H1 (cell line): ENCODE measurements around the gene MYO7B. TPM values are rescaled to one million over a fixed set of nuclear protein-coding genes. Genes with fewer than 3 reads are reported as not detected.

Source experiments
- CTCF ChIA-PET: fragments of 300-600 bp; sonication (Branson Sonifier 250); formaldehyde crosslinking; loops from one replicate; lab custom pipeline; 2021; ENCODE audit not compliant: partially characterized antibody; lab: Charles Lee
- POLR2A ChIA-PET: fragments of 300-600 bp; sonication (Branson Sonifier 250); formaldehyde crosslinking; loops from one replicate; lab custom pipeline; 2021; ENCODE audit warnings: inconsistent platforms; ENCODE audit not compliant: partially characterized antibody; lab: Charles Lee
- DNase-seq, 2 experiments: peaks; one replicate each; pipeline versions ENCODE4 v3.0.0 to v3.0.0-alpha.2; 2010 to 2022; ENCODE audit warnings: low spot score in 2 of 2, low read depth in 1 of 2, mixed read lengths in 1 of 2
- FAIRE-seq: peaks from 2 replicates; lab custom pipeline; 2011; peaks lifted over from hg19 to GRCh38; lab: Jason Lieb, UNC
- H2AFZ ChIP-seq: 2 replicates; pipeline ENCODE4 v1.8.1; 2012; ENCODE audit warnings: low read length, inconsistent platforms
- H2AK5ac ChIP-seq: 2 replicates; pipeline ENCODE4 v1.6.1; 2013; ENCODE audit warnings: low read depth, low read length
- H2BK120ac ChIP-seq: replicated peaks from 2 replicates; pipeline ENCODE3; 2013; ENCODE audit warnings: low read depth, low read length, inconsistent platforms
- H2BK12ac ChIP-seq: 2 replicates; pipeline ENCODE4 v1.6.1; 2013; ENCODE audit warnings: low read depth, low read length
- H2BK15ac ChIP-seq: 2 replicates; pipeline ENCODE4 v1.6.1; 2013; ENCODE audit warnings: low read length
- H2BK20ac ChIP-seq: 2 replicates; pipeline ENCODE4 v1.6.1; 2013; ENCODE audit warnings: low read length
- H2BK5ac ChIP-seq: 2 replicates; pipeline ENCODE4 v1.6.1; 2013; ENCODE audit warnings: low read depth, low read length
- H3K14ac ChIP-seq: 2 replicates; pipeline ENCODE4 v1.6.1; 2013; ENCODE audit warnings: inconsistent platforms; ENCODE audit not compliant: insufficient read length
- H3K18ac ChIP-seq: 2 replicates; pipeline ENCODE4 v1.6.1; 2013; ENCODE audit warnings: low read length; ENCODE audit errors: extremely low read depth
- H3K23ac ChIP-seq: 2 replicates; pipeline ENCODE4 v1.6.1; 2013; ENCODE audit warnings: inconsistent platforms; ENCODE audit not compliant: insufficient read length
- H3K23me2 ChIP-seq: 2 replicates; pipeline ENCODE4 v1.6.1; 2013; ENCODE audit warnings: low read depth, low read length
- H3K27ac ChIP-seq: 2 replicates; pipeline ENCODE4 v1.6.1; 2011; ENCODE audit warnings: low read depth, low read length, inconsistent platforms
- H3K27me3 ChIP-seq, 4 experiments: replicated peaks in 1 of 4; 1 replicate in 1 of 4; 2 replicates in 3 of 4; pipeline versions ENCODE4 v1.6.1 to v1.8.1; 2011 to 2013; ENCODE audit warnings: low read length in 3 of 4, mild to moderate bottlenecking in 3 of 4, inconsistent platforms in 2 of 4, mixed read lengths in 2 of 4, moderate library complexity in 1 of 4; ENCODE audit not compliant: control insufficient read depth in 3 of 4, insufficient read depth in 3 of 4; ENCODE audit errors: extremely low read depth in 1 of 4
- H3K36me3 ChIP-seq, 4 experiments: 2 replicates each; pipeline versions ENCODE4 v1.6.1 to v1.8.1; 2011 to 2013; ENCODE audit warnings: mild to moderate bottlenecking in 4 of 4, low read length in 3 of 4, moderate library complexity in 2 of 4, control low read depth in 1 of 4, inconsistent platforms in 1 of 4; ENCODE audit not compliant: insufficient read depth in 4 of 4, control insufficient read depth in 2 of 4
- H3K4ac ChIP-seq: replicated peaks from 2 replicates; pipeline ENCODE3; 2013; ENCODE audit warnings: low read length, low read depth, mixed read lengths, inconsistent platforms; ENCODE audit not compliant: insufficient read length
- H3K4me1 ChIP-seq, 4 experiments: replicated peaks in 1 of 4; 1 replicate in 1 of 4; 2 replicates in 3 of 4; pipeline versions ENCODE4 v1.6.1 to v1.8.1; 2011 to 2013; ENCODE audit warnings: low read length in 3 of 4, inconsistent platforms in 2 of 4, mixed read lengths in 1 of 4; ENCODE audit not compliant: insufficient read depth in 4 of 4, control insufficient read depth in 3 of 4
- H3K4me2 ChIP-seq, 2 experiments: 2 replicates each; pipeline versions ENCODE4 v1.6.1 to v1.8.1; 2011 to 2013; ENCODE audit warnings: low read depth in 2 of 2, low read length in 2 of 2, control low read depth in 1 of 2, inconsistent platforms in 1 of 2, mild to moderate bottlenecking in 1 of 2; ENCODE audit not compliant: insufficient read depth in 1 of 2
- H3K4me3 ChIP-seq, 4 experiments: fragments of 200-600, 300-600 bp in 1 of 4; sonication (generic), shearing (Covaris generic), sonication (Bioruptor Twin) in 1 of 4; 2 replicates each; pipeline versions ENCODE4 v1.5.1 to v1.8.1; 2011 to 2016; ENCODE audit warnings: low read length in 4 of 4, low read depth in 3 of 4, control low read depth in 2 of 4, inconsistent platforms in 2 of 4, mild to moderate bottlenecking in 2 of 4, mixed read lengths in 1 of 4, moderate library complexity in 1 of 4; ENCODE audit not compliant: insufficient read depth in 2 of 4; ENCODE audit errors: extremely low read depth in 1 of 4
- H3K56ac ChIP-seq: replicated peaks from 2 replicates; pipeline ENCODE3; 2013; ENCODE audit warnings: low read depth, mild to moderate bottlenecking, mixed read lengths, low read length, inconsistent platforms; ENCODE audit not compliant: insufficient read length
- H3K79me1 ChIP-seq: 2 replicates; pipeline ENCODE4 v1.6.1; 2013; ENCODE audit warnings: low read depth, low read length, control low read depth
- H3K79me2 ChIP-seq, 2 experiments: 2 replicates each; pipeline versions ENCODE4 v1.6.1 to v1.8.1; 2012 to 2013; ENCODE audit warnings: low read length in 2 of 2, mild to moderate bottlenecking in 2 of 2, inconsistent platforms in 1 of 2; ENCODE audit not compliant: insufficient read depth in 2 of 2, control insufficient read depth in 1 of 2
- H3K9ac ChIP-seq, 4 experiments: replicated peaks in 1 of 4; 1 replicate in 1 of 4; 2 replicates in 3 of 4; pipeline versions ENCODE4 v1.6.1 to v1.8.1; 2011 to 2013; ENCODE audit warnings: low read depth in 3 of 4, low read length in 3 of 4, control low read depth in 2 of 4, mild to moderate bottlenecking in 2 of 4, moderate library complexity in 2 of 4, inconsistent platforms in 1 of 4; ENCODE audit errors: extremely low read depth in 1 of 4
- H3K9me3 ChIP-seq, 2 experiments: 2 replicates each; pipeline versions ENCODE4 v1.6.1 to v1.8.1; 2012 to 2013; ENCODE audit warnings: mild to moderate bottlenecking in 2 of 2, moderate library complexity in 2 of 2, control low read depth in 1 of 2, inconsistent platforms in 1 of 2, low read depth in 1 of 2, low read length in 1 of 2, mixed read lengths in 1 of 2; ENCODE audit not compliant: insufficient read depth in 2 of 2
- H4K20me1 ChIP-seq, 2 experiments: replicated peaks in 1 of 2; 2 replicates each; pipeline versions ENCODE3 to v1.8.1; 2011 to 2013; ENCODE audit warnings: inconsistent platforms in 2 of 2, low read length in 2 of 2, mild to moderate bottlenecking in 1 of 2; ENCODE audit not compliant: insufficient read depth in 2 of 2, control insufficient read depth in 1 of 2
- H4K5ac ChIP-seq: 2 replicates; pipeline ENCODE4 v1.6.1; 2013; ENCODE audit warnings: low read length, low read depth, mixed read lengths, inconsistent platforms; ENCODE audit not compliant: insufficient read length
- H4K8ac ChIP-seq: 2 replicates; pipeline ENCODE4 v1.8.0; 2013; ENCODE audit warnings: mild to moderate bottlenecking, moderate library complexity, low read length, inconsistent platforms; ENCODE audit not compliant: insufficient read depth; ENCODE audit errors: extremely low read depth
- H4K91ac ChIP-seq: replicated peaks from 2 replicates; pipeline ENCODE3; 2013; ENCODE audit warnings: low read length, mixed read lengths, inconsistent platforms; ENCODE audit not compliant: insufficient read length
- CTBP2 ChIP-seq: IDR thresholded peaks from 2 replicates; pipeline ENCODE4 v1.7.0; 2011; ENCODE audit warnings: borderline replicate concordance, mild to moderate bottlenecking, moderate library complexity, mixed read lengths, low read length; ENCODE audit not compliant: insufficient read depth, insufficient read length
- KDM5A ChIP-seq: fragments of 200-600 bp; IDR thresholded peaks from 2 replicates; pipeline ENCODE4 v1.7.1; 2012; ENCODE audit warnings: mild to moderate bottlenecking, low read length, inconsistent platforms, mixed read lengths
- PHF8 ChIP-seq: fragments of 200-600 bp; sonication (generic); conservative IDR thresholded peaks from 2 replicates; pipeline ENCODE4 v1.7.1; 2012; ENCODE audit warnings: low read depth, mild to moderate bottlenecking, inconsistent platforms, low read length, moderate library complexity
- POLR2A ChIP-seq, 2 experiments: IDR thresholded peaks; 1 replicate in 1 of 2; 2 replicates in 1 of 2; pipeline ENCODE4 v1.6.1; 2011; ENCODE audit warnings: low read depth in 2 of 2, low read length in 2 of 2, mild to moderate bottlenecking in 2 of 2; ENCODE audit errors: control extremely low read depth in 1 of 2
- SAP30 ChIP-seq: fragments of 300-600 bp; sonication (generic); IDR thresholded peaks from 2 replicates; pipeline ENCODE4 v1.7.1; 2012; ENCODE audit warnings: low read length, moderate library complexity, mild to moderate bottlenecking, inconsistent platforms; ENCODE audit not compliant: insufficient read depth, insufficient replicate concordance
- SP2 ChIP-seq: IDR thresholded peaks from 2 replicates; pipeline ENCODE4 v1.6.1; 2012; ENCODE audit warnings: mild to moderate bottlenecking, low read length, inconsistent platforms
- SUZ12 ChIP-seq: fragments of 200-600 bp; sonication (generic); IDR thresholded peaks from 2 replicates; pipeline ENCODE4 v1.6.1; 2012; ENCODE audit warnings: mild to moderate bottlenecking, inconsistent platforms, low read length, moderate library complexity, mixed read lengths
- TAF7 ChIP-seq: optimal IDR thresholded peaks from 2 replicates; pipeline ENCODE3; 2011; ENCODE audit warnings: low read depth, mild to moderate bottlenecking, inconsistent platforms, low read length, moderate library complexity, borderline replicate concordance
- TEAD4 ChIP-seq: IDR thresholded peaks from 2 replicates; pipeline ENCODE4 v1.6.1; 2012; ENCODE audit warnings: low read depth, low read length, inconsistent platforms, mixed read lengths
- WGBS, 2 experiments: shearing (Covaris generic) in 1 of 2; methylation state at CpG; one replicate each; pipeline versions ENCODE4 v1.1.6 to v1.1.7; 2013 to 2015; ENCODE audit warnings: low lambda C conversion rate in 2 of 2, mixed read lengths in 2 of 2, inconsistent platforms in 1 of 2, low coverage in 1 of 2, missing lambda C conversion rate in 1 of 2; ENCODE audit not compliant: insufficient replicate concordance in 2 of 2, insufficient coverage in 1 of 2, insufficient read length in 1 of 2; ENCODE audit errors: extremely low coverage in 1 of 2, missing lambda C conversion rate in 1 of 2; 5-methylcytosine and 5-hydroxymethylcytosine counted together
- polyA plus RNA-seq, 7 experiments: library from polyadenylated mRNA; depleted of rRNA in 3 of 7; stranded (reverse) in 5 of 7; unstranded in 2 of 7; fragments of >200 nt in 5 of 7; fragments of 200-250 nt in 2 of 7; gene quantifications; 1 replicate in 5 of 7; 2 replicates in 1 of 7; 4 replicates in 1 of 7; pipeline versions ENCODE4 v1.2.1 to v1.2.3, GENCODE V29; 2011 to 2013; ENCODE audit warnings: missing spikeins in 2 of 7, mixed read lengths in 2 of 7
- total RNA-seq: library from RNA; stranded (reverse); fragmentation: NEBNext Ultra II Directional; extraction: Animal tissue kit (Norgen Biotek cat#: 25700); gene quantifications from 2 replicates; pipeline ENCODE4 v1.2.1, GENCODE V29; 2021

MYO7B gene
- total and polyA plus RNA-seq, 2 of the 8 experiments (the other 6 are each of a cell fraction or from before 2014, with no cell fraction given), result not detected

DNA sequence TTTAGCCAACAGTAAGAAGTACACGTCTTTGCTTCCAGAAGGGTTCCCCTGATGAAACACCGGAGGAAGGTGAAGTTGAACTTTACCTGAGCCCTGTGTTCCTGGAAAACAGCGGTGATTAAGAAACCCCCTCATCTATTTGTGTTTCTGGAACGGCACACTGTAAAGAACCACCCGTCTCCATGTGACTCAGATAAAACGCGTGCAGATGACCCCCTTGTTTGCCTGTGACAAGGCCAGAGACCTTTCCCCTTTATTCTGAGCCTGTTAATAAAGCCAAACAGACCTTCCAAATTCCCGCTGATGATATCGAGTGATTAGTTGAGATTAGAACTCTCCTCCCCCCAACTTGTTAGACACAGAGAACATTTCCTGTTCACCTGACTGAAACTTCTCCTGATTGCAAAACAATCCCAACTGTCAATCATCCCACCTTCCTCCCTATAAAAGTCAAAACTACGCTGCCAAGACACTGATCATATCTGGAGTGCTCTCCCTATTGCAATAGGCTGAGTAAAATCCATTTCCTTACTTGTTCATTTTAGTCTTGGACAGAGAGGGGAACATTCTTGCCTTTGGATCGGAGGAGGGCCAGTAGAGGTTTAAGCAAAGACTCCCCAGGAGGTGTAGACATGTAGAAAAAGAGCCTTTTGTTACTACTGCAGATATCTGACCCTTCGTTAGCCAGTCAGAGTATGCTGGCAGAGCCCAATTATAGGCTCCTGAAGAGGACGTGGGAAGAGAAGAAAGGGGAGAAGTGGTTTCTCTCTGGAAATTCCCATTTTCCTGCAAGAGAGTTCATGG is 8.3 kb upstream of the MYO7B start:
- Histone ChIP-seq H3K23me2 (peaks cover 11% of the 10 kb centered on the region), H4K91ac (no peak overlapping the region), H4K5ac (peak overlapping the region; percentile 55), H3K9ac (peak overlapping the region; percentile 64 to 93 (median 92)), H3K4me1 (peaks cover 0 to 9% (median 7%) of the 10 kb centered on the region in 4 experiments; a peak in 4 of 7 replicates), H3K27ac (peak overlapping the region; percentile 96), H3K36me3 (peaks cover 0 to 12% (median 7%) of the 10 kb centered on the region in 4 experiments; a peak in 5 of 8 replicates), H3K9me3 (peaks cover 0 to 6% of the 10 kb centered on the region in 2 experiments; a peak in 1 of 4 replicates), H4K20me1 (peaks cover 2 to 3% of the 10 kb centered on the region in 2 experiments), H2BK12ac (peak overlapping the region; percentile 98), H3K18ac (peak overlapping the region; percentile 71), H3K4ac (no peak overlapping the region), H4K8ac (peak overlapping the region; percentile 59; the same call in 1 of the 2 replicates), H2AFZ (peak overlapping the region; percentile 99), H2BK15ac (peak overlapping the region; percentile 78), H3K23ac (no peak overlapping the region), H3K56ac (no peak overlapping the region), H2BK5ac (peak overlapping the region; percentile 92), H3K4me2 (peak overlapping the region; percentile 87 to 90), H3K4me3 (peak overlapping the region; percentile 72 to 88 (median 81)), H3K27me3 (no peaks in the 10 kb centered on the region), H2BK20ac (0 out of 2 replicates have a peak overlapping the region, but pooled peaks have one; percentile 38), H3K14ac (no peak overlapping the region), H3K79me1 (no peaks in the 10 kb centered on the region), H2AK5ac (no peak overlapping the region; the same call in 1 of the 2 replicates), H2BK120ac (no peak overlapping the region), H3K79me2 (peaks cover 16 to 38% of the 10 kb centered on the region in 2 experiments)
- CTCF ChIA-PET, result interaction anchor here (0.9 to 1.6 kb wide), 4 partner anchors 13 to 123 kb away, joined by 3 to 4 read pairs (median 3); no protein-coding TSS in a partner anchor
- FAIRE-seq, result no peak
- POLR2A ChIA-PET, result interaction anchor here (0.6 to 4.0 kb wide), 28 partner anchors 7 to 206 kb away, joined by 3 to 48 read pairs (median 4); no protein-coding TSS in a partner anchor
- no peak for DNase-seq
- WGBS, 2 experiments, result 26% methylated on average over 13 of the region's 13 CpGs; no CpG with 5 or more reads in 1 of the 2 experiments
- TF ChIP-seq TAF7, result no peak
- TF ChIP-seq KDM5A, result no peak
- peak; percentile 48; the same call in 1 of the 2 replicates for TF ChIP-seq PHF8
- TF ChIP-seq TEAD4, result no peak
- TF ChIP-seq CTBP2, result no peak
- TF ChIP-seq SUZ12, result no peak
- peak in 1 of 2 experiments; percentile 16; a peak in 1 of 3 replicates for TF ChIP-seq POLR2A (IDR thresholded peaks at IDR 0.05; ENCODE audit: control extremely low read depth in 1 of 2, low read depth in 2 of 2, low read length in 2 of 2)
- peak; percentile 13 for TF ChIP-seq SAP30
- TF ChIP-seq SP2, result no peak
